Esophagus muscularis mucosa (tissue), 4 donors: ENCODE results near the gene CCNJL.

Source experiments
- EP300 ChIP-seq: sonication (generic); formaldehyde crosslinking; IDR thresholded peaks from one replicate; pipeline ENCODE4 v1.6.1; 2017; ENCODE audit warnings: antibody characterized with exemption
- POLR2A ChIP-seq: fragments of 450-650 bp; IDR thresholded peaks from one replicate; pipeline ENCODE4 v1.6.1; 2017; ENCODE audit warnings: antibody characterized with exemption, moderate library complexity, mild to moderate bottlenecking, low read depth
- POLR2AphosphoS5 ChIP-seq, 2 donors: sonication (generic); formaldehyde crosslinking; IDR thresholded peaks; one replicate each; pipeline ENCODE4 v1.6.1; 2017; ENCODE audit warnings: antibody characterized with exemption in 2 of 2
- TF ChIP-seq, protein P1 (sequence below), 3 experiments: fragments of 200-600 bp in 2 of 3; fragments of 450-650 bp in 1 of 3; sonication (generic) in 2 of 3; IDR thresholded peaks; one replicate each; pipeline ENCODE4 v1.5.1; 2017 to 2019; ENCODE audit warnings: antibody characterized with exemption in 3 of 3, mild to moderate bottlenecking in 2 of 3, moderate library complexity in 1 of 3

- TF ChIP-seq, protein P1, sequence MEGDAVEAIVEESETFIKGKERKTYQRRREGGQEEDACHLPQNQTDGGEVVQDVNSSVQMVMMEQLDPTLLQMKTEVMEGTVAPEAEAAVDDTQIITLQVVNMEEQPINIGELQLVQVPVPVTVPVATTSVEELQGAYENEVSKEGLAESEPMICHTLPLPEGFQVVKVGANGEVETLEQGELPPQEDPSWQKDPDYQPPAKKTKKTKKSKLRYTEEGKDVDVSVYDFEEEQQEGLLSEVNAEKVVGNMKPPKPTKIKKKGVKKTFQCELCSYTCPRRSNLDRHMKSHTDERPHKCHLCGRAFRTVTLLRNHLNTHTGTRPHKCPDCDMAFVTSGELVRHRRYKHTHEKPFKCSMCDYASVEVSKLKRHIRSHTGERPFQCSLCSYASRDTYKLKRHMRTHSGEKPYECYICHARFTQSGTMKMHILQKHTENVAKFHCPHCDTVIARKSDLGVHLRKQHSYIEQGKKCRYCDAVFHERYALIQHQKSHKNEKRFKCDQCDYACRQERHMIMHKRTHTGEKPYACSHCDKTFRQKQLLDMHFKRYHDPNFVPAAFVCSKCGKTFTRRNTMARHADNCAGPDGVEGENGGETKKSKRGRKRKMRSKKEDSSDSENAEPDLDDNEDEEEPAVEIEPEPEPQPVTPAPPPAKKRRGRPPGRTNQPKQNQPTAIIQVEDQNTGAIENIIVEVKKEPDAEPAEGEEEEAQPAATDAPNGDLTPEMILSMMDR (IDR thresholded peaks at IDR 0.05): no peak
- no peak for TF ChIP-seq POLR2A
- no peak for TF ChIP-seq POLR2AphosphoS5 (IDR thresholded peaks at IDR 0.05)
- no peak for TF ChIP-seq EP300
These were observed 5.1 kb upstream of the CCNJL start for GRCh38 chr5:160317434-160317833.
